HG03460 (cell line): Measurements from ENCODE around the gene TMEM132C.
A peak's percentile ranks its signal among the peaks of the same experiment; 100 is the strongest.
"Not testable (repeated sequence)": the region's sequence is repeated elsewhere in the genome, so short reads cannot be mapped to it uniquely, and the experiment has no call there.

ENCODE experiments used
- ATAC-seq: cut with Tn5 transposase; IDR thresholded peaks from one replicate; pipeline ENCODE4 v1.9.1; 2021; ENCODE audit not compliant: unreplicated experiment

Gene TMEM132C

DNA sequence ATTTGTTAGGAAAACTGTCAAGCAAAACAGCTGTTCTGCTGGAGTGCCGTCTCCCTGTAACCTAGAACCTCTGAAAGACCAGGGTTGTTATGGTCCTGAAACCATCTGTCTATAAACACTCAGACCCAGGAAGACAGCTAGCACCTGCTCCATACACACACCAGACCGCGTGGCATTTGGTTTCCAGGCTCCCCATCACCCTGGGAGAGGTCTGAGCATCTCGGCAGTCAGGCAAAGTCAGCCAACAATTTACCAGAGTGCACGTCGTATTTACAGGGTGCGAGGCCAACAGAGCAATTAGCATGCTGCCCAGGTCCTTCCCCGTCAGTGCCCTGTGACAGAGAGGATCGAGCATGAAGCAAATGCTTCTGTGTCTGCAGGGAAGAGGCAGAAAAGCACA, 284.3 kb downstream of the TMEM132C start:
- ATAC-seq, result no peak

DNA sequence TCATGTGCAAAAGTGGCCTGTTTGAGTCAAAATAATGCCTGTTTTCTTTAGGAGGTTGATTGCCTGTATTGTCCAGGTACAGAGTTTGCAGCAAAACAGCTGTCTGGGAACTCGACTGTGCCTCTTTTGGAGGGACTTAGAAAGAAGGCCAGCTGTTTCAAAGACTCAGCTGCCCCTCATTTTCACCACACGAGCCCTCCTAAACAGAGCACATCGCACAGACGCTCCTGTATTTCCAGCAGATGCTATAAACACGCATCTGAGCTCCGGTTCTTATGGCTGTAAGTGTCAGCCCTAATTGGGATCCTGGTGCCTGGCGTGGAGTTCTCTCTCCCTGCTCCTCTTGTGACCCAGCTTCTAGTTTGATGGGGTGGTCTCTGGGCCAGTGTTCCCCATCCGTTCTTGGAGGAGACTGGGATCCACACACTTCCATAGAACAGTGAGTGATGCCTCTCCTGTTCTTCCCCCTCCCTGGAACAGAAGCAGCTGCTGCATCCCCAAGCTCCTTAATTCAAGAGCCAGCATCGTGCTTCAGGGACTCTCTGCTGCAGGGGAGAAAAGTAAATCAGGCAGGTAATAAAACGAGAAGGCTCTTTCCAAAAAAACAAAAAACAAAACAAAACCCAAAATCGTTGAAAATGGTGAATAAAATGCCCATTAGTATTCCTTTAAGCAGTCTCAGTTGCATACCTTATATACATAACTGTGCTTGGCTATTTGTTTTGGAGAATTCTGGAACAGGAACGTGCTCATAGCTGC, 287.8 kb downstream of the TMEM132C start:
- ATAC-seq, result no peak

DNA sequence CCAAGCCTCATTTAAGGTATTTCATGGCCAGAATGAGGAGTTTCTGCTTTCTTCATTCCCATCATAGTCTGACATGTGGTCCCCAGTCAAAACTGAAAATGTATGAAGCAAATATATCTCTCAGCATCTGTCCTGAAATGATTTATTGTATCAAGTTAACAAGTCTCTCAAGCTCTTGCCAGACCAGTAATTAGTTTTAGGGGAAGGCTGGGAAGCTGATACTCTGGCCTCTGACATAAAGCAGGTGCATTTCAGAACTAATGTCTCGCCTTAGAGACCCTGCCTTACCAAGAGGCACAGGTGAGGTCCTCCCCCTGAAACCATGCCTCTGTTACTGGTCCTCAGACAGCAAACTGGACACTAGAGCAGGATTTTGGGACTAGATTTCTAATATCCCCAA, 290.3 kb downstream of the TMEM132C start:
- ATAC-seq, result no peak

DNA sequence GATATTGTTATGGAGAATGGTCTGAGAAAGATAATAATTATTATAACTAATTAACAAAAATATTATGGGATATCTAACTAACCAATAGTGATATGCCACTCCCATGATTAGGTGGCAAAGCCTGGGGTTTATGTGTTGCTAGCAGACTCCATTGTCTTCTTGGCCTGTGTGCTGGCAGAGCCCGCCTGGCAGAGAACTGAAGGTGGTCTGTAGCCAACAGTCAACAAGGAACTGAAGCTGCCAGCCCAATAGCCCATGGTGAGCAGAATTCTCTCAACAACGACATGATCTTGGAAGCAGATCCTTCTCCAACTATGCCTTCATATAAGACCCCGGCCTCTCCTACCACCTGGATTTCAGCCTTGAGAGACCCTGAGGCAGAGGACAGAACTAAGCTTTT, 298.0 kb downstream of the TMEM132C start:
- ATAC-seq, result no peak

DNA sequence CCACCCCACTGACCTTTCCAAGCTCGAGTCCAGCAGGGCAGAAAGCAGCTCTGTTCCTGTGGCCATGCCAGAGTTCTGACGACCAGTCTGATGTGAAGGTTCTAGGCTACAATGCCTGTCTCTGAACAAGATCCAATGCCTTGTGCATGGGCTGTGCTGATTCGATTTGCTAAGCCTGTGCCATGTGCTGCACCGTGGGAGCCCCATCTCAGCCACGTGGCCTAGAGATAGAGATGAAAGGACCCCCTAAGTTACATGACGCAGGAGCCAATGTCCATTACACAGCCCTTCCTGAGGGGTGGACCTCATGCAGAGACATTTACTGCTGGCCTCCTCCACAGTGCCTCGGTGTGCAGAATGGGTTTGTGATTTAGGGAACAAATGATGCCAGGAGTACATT, 300.8 kb downstream of the TMEM132C start:
- ATAC-seq, result no peak

DNA sequence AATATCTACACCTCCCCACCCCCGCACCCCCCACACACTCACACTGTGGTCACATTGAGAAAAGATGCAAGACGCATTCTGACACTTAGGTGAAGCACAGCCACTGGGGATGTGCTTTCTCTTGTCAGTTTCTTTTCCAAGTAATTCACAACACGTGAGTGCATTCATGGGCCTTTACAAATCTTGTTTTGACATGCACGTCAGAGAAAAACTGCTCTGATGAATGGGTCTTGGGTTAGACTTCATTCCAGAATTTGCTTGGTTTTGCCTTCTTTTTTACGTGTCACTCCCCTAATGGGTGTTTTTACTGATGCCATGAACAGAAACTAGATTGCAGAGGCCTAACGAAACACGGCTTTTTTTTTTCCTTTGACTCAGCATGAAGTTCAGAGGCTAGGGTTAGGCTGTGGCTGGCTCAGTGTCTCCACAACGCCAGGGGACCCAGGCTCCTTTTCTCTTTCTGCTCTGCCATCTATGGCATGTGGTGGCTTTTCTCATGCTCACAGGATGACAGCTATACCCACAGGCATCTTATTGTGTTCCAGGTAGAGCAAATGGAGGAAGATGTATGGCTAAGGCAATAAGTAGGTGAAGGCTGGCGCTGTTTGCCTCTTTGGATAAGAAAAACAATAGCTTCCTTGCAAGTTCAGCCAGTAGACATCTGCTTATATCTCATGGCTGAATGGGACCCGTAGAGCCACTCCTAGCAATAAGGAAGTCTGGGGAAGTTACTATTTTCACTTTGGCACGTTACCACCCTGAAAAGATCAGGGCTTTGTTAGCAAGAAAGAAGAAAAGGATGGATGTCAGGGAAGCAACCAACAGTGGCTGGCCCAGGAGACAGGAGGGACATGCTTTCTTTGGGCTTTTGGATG, 303.5 kb downstream of the TMEM132C start:
- ATAC-seq, result peak; percentile 86

DNA sequence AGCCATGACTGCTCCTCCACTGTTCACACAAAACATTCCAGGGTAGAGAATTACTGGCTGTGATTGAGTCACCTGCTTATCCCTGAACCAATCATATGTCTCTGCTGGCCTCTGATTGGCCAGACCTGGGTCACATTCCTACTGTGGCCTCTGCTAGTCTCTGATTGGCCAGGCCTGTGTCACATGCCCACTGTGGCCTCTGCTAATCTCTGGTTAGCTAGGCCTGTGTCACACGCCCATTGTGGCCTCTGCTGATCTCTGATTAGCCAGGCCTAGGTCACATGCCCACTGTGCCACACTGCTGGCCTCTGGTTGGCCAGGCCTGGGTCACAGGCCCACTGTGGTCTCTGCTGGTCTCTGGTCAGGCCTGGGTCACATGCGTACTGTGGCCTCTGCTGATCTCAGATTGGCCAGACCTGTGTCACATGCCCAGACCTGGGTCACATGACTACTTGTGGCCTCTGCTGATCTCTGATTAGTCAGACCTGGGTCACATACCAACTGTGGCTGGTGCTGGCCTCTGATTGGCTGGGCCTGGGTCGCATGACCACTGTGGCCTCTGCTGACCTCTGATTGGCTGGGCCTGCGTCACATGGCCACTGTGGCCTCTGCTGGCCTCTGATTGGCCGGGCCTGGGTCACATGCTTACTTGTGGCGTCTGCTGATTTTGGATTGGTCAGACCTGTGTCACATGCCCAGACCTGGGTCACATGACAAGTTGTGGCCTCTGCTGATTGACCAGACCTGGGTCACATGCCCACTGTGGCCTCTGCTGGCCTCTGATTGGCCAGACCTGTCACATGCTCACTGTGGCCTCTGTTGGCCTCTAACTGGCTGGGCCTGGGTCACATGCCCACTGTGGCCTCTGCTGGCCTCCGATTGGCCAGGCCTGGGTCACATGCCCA, 305.2 kb downstream of the TMEM132C start:
- no peak for ATAC-seq

DNA sequence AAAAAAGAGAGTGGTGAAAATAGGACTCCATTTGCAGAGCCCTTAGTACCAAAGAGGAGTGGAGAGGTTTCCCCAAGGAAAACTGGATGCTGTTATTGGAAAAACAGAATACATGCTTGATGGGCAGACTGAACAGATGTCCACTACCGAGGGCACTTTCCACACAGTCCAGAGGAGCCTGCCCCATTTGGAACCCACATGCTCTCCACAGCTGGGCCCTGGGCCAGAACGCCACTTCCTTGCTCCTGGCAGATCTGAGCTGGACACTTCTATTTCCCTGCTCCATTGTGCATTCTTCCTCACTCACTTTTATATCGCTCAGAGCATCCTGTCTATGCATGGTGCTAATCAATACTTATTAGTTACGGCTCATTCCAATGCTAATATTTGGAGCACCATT, 306.9 kb downstream of the TMEM132C start:
- no peak for ATAC-seq

DNA sequence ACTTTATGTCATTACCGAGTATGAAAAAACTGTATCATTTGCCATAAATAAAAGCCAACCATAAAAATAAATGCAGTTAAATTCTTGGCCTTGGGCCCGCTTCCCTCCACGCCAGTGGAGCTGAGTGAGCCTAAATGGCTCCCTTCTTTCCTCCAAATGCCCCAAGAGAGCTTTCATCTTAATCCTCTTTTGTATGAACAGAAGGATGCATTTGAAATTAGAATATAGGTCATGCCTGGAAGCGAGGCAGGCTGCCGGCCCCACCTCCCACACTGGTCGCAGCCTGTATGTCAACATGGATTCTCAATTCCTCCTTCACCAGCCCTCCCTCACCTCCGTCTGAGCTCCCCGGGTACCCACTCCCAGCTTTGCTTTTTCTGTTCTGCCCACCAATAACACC, 311.1 kb downstream of the TMEM132C start:
- ATAC-seq, result no peak

DNA sequence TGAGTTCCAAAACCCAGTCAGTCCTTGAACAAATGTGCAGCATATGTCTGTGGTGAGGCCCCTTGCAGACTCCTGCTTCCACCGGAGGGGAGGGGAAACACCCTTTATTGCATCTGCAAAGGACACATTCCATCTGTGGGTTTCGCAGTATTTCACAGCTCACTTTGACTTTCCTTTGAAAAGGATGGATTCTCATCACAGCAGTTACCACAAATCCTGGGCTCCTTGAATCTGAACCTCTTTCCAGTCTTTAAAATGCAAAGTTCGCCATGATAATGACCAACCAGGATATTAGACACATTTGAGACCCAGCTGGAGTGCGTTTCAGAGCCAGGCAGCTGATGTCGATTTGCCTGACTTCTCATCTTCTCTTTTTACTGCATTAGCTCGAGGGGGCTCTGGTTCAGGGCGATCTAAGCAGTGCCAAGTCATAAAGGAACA, 314.4 kb downstream of the TMEM132C start:
- no peak for ATAC-seq

DNA sequence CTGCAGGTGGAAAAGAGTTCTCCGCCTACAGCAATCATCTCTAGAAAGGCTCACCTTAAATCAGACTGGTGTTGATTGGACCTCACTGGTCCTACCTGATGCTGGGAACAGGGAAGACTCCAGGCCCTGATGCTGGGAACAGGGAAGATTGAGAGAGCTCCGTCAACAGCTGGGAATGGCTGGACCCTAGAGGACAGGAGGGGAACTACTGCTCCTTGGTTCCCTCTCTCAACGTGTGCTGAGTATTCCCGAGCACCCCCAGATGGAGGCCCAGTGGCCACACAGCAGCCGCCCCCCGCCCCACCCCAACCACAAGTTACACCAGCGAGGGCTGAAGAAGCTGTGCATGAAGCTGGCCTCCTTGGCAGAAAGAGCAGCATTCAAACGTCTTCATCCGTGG, 316.5 kb downstream of the TMEM132C start:
- no peak for ATAC-seq

DNA sequence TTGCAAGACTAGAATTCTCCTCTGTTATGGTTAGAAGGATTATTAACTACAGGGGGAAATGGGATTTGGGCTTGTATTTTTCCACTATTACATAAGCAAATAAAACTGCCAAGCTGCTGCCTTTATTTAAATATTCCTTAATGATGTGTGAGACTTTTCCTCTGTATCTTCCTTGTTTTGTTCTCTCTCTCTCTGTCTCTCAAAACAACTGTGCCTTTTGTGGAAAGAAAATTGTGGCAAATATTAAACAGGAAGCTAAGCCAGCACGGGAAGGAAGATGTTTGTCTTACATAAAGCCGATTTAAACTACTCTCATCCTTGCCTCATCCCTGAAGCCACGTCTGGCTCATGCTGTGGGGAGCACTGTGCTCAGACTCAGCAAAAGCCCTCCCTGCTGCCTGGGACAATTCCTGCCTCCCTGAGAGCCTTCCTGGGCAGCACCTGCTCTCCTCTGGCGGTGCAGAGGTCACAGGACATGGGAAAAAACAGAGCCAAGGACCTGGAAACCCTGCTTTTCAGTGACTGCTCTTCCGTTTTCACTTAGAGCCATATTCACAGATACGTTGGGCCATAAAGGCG, 319.6 kb downstream of the TMEM132C start:
- ATAC-seq, result no peak

DNA sequence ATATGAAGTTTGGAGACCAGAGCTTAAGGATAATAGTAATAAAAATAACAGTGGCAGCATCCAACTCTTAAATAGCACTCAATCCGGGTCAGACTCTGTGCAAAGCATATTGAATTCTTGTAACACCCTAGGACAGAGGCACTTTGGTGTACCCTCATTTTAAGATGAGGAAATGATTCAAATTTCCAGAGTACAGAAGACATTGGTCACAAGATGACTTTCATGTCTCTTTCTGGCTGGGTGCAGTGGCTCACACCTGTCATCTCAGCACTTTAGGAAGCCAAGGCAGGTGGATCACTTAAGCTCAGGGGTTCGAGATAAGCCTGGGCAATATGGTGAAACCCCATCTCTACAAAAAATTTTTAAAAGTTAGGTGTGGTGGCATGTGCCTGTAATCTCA, 320.9 kb downstream of the TMEM132C start:
- ATAC-seq, result no peak

DNA sequence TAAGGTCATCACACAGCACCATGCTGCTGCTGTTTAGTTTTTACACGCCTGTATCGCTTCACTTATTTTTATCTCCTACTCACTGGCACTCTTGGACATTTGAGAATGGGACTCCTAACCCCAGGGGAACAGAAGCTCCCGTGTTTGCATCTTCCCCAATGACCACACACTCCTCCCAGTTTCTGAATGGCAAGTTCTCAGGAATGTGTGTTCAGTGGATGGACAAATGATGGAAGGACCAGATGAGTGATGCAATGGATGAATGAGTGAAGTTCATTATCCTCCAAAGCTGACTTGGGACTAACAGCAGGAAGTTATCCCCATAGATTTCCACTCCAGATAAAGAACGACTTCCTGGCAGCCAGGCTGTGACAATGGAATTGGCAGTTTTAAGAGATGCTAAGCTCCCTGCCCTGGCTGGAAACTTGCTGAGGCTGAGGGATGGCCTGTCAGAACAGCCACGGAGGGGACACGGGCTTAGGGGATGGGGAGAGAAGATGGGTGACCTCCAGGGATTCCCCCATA, 325.3 kb downstream of the TMEM132C start:
- no peak for ATAC-seq

DNA sequence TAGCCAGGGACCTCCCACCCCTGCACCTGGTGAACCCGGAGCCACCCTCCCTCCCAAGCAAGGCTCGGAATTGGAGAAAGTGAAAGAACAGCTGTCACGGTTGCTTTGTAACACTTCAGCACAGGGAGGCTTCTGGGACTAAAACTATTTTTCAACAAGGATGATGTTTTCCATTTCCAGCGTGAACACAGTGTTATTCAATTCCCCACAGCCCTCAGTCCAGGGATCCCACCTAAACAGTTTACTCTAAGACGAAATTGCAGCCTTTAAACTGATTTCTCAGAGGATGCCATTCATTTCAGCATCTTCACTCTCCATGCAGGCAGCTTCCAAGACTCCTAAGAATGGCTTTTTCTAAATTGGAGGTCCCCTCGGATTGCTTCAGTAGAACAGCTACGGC, 327.6 kb downstream of the TMEM132C start:
- no peak for ATAC-seq

DNA sequence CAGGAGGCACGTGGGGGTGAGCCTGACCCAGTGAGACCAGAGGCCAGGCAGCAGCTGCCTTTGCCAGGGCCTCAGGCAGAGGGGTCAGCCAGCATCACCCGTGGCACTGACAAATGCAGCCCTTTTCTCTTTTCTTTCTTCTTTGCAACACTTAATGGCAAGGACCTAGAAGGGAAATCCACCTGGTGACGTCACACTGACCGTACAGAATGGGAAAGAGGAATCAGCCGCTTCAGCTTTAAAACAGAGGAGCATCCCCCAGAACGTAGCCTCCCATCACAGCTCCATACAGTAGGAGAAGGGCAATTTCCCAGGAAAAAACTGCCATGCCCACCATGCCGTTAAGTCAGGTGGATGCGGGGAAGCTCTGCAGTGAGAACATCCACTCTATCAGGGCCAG, 328.6 kb downstream of the TMEM132C start:
- no peak for ATAC-seq

DNA sequence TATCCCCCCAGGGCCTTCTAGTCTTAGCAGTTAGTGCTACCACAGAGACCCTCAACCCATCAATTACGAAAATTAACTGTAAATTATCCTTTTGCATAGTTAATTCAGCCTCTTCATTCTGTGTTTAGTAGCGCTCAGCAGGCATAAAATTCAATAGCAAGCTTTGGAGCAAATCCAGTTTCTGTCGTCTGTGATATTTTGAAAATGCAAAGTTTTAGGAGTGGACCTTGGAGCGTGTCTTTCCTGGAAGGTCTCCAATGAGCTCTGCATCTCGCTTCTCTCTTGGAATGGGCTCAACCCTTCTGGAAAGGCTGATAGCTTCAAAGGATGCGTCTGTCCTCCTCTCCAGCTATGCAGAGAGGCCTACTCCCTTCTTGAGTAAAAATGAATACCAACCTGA, 333.9 kb downstream of the TMEM132C start:
- no peak for ATAC-seq

DNA sequence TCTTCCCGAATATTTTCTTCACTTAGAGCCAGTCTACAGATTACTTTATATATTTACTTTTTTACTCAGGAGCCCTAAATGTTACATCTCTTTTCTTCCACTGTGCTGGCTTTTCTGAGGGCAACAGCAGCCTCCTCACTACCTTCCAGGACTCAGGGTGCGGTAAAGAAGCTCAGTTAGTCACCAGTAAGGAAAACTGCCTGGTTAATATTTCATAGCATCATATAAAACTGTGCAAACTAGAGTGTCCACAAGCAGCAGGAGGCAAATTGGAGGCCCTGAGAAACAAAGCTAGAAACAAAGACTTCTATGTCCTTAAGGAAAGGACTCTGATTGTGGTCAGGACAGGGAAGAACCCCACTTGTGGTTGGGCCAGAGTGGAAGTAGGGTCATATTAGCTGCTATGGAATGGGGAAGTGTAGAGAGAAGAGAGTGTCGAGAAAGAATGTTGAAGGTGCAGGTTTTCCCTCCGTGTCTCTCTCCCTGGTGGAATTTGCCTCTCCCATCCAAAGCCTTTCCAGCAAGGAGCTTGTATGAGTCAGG, 336.7 kb downstream of the TMEM132C start:
- no peak for ATAC-seq

DNA sequence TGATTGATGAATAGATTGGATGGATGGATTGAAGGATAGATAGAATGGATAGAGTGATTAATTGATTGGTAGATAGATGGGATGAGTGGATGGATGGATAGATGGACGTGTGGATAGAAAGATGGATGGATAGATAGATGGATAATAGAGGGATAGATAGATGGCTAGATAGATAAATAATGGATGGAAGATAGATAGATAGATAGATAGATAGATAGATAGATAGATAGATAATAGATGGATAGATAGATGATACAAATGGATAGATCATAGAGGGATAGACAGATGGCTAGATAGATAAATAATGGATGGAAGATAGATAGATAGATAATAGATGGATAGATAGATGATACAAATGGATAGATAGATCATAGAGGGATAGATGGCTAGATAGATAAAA, 337.2 kb downstream of the TMEM132C start:
- ATAC-seq, result not testable (repeated sequence)

DNA sequence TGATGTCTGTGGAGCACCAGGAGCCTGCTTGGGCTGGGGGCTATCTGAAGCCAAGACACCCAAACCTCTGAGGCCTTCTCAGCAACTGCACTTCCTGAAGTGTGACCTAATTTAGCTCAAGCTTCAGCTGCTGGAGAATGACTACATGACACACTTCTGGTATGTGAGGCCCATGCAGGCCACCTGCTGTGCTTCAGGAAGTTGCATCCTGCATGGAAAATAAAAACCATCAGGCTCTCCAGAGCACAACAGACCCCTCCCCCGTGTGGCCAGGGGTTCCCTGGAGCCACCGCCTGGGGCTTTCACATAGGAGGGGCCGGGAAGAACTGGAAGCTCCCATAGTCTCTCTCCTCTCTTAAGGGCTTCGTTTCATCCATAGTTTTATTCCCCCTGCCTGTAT, 339.1 kb downstream of the TMEM132C start:
- no peak for ATAC-seq
